ENCODE measurements around the gene SPATS1.
"Not testable (repeated sequence)": the region's sequence is repeated elsewhere in the genome, so short reads cannot be mapped to it uniquely, and the experiment has no call there.

Gene SPATS1

GRCh38 chr6:44341095-44341890 is 1.2 kb upstream of the SPATS1 start:
- DNase-seq, result no peak

GRCh38 chr6:44342052-44342451 is 398 bp upstream of the SPATS1 start:
- peak in 17 of 56 donors; percentile 10 to 60 (median 32) for DNase-seq

GRCh38 chr6:44346818-44347217 is 4.4 kb downstream of the SPATS1 start:
- DNase-seq, result not testable (repeated sequence)

- DNase-seq, result no peak
Observed at GRCh38 chr6:44349904-44350649, 7.6 kb downstream of the SPATS1 start.

- not testable (repeated sequence) for DNase-seq
Observed at GRCh38 chr6:44350650-44350994, 8.2 kb downstream of the SPATS1 start.

GRCh38 chr6:44352259-44352658 is 9.8 kb downstream of the SPATS1 start:
- no peak for DNase-seq

- no peak for DNase-seq
Observed at GRCh38 chr6:44353336-44353735, 10.9 kb downstream of the SPATS1 start.

- DNase-seq, result no peak
Observed at GRCh38 chr6:44355640-44356039, 13.2 kb downstream of the SPATS1 start.

GRCh38 chr6:44356487-44356886 is 14.0 kb downstream of the SPATS1 start:
- DNase-seq, result no peak

- DNase-seq, result no peak
Observed at GRCh38 chr6:44359973-44360372, 17.5 kb downstream of the SPATS1 start.

- DNase-seq, result peak in 2 of 56 donors; percentile 2 to 6
Observed at GRCh38 chr6:44361947-44362346, 19.5 kb downstream of the SPATS1 start.

- no peak for DNase-seq
Observed at GRCh38 chr6:44363377-44363926, 21.0 kb downstream of the SPATS1 start.

GRCh38 chr6:44366781-44367180 is 24.3 kb downstream of the SPATS1 start:
- DNase-seq, result no peak

GRCh38 chr6:44367681-44368080 is 25.2 kb downstream of the SPATS1 start:
- no peak for DNase-seq

- no peak for DNase-seq
Observed at GRCh38 chr6:44373051-44373450, 30.6 kb downstream of the SPATS1 start.

GRCh38 chr6:44373787-44374186 is 31.3 kb downstream of the SPATS1 start:
- DNase-seq, result no peak

- no peak for DNase-seq
Observed at GRCh38 chr6:44375071-44375470, 32.6 kb downstream of the SPATS1 start.

- DNase-seq, result no peak
Observed at GRCh38 chr6:44377484-44377883, 35.0 kb downstream of the SPATS1 start.

- no peak for DNase-seq
Observed at GRCh38 chr6:44377971-44378370, 35.5 kb downstream of the SPATS1 start.

- peak in 4 of 56 donors; percentile 11 to 43 (median 20) for DNase-seq
Observed at GRCh38 chr6:44381739-44382138, 39.3 kb downstream of the SPATS1 start.

- no peak for DNase-seq
Observed at GRCh38 chr6:44386364-44386928, 44.0 kb downstream of the SPATS1 start.

- DNase-seq, result peak in 1 of 56 donors; percentile 27
Observed at GRCh38 chr6:44386929-44387345, 44.5 kb downstream of the SPATS1 start.
